Measurements from ENCODE around the gene SEMA4D.

Gene SEMA4D

GRCh38 chr9:89349607-89350006 lies 148.3 kb downstream of the SEMA4D start:
- TF ChIP-seq NFIC (IDR thresholded peaks at IDR 0.05) (no peak), CREB1 (IDR thresholded peaks at IDR 0.05; ENCODE audit: low read depth) (no peak), FOXM1 (IDR thresholded peaks at IDR 0.05; ENCODE audit: borderline replicate concordance, low read depth) (no peak), TCF12 (IDR thresholded peaks at IDR 0.05; ENCODE audit: low read depth) (no peak), USF1 (IDR thresholded peaks at IDR 0.05) (no peak), ZBTB7A (IDR thresholded peaks at IDR 0.05; ENCODE audit: low read depth) (no peak), YY1 (IDR thresholded peaks at IDR 0.05; ENCODE audit: low read depth) (no peak), TEAD4 (IDR thresholded peaks at IDR 0.05) (no peak), RAD21 (IDR thresholded peaks at IDR 0.05; ENCODE audit: low read depth) (no peak), EGR1 (IDR thresholded peaks at IDR 0.05) (no peak), EP300 (IDR thresholded peaks at IDR 0.05; ENCODE audit: borderline replicate concordance) (no peak), TAF1 (IDR thresholded peaks at IDR 0.05; ENCODE audit: low read depth) (no peak)

GRCh38 chr9:89347651-89348050 lies 150.3 kb downstream of the SEMA4D start:
- TF ChIP-seq TCF12 (IDR thresholded peaks at IDR 0.05; ENCODE audit: low read depth): no peak
- TF ChIP-seq MAX (IDR thresholded peaks at IDR 0.05): no peak
- TF ChIP-seq ZBTB7A (IDR thresholded peaks at IDR 0.05; ENCODE audit: low read depth): no peak
- TF ChIP-seq EGR1 (IDR thresholded peaks at IDR 0.05): no peak
- TF ChIP-seq REST (IDR thresholded peaks at IDR 0.05; ENCODE audit: low read depth): no peak
- TF ChIP-seq YY1 (IDR thresholded peaks at IDR 0.05; ENCODE audit: low read depth): no peak
- TF ChIP-seq NFIC (IDR thresholded peaks at IDR 0.05): no peak
- TF ChIP-seq CREB1 (IDR thresholded peaks at IDR 0.05; ENCODE audit: low read depth): no peak
- no peak for TF ChIP-seq CEBPB (IDR thresholded peaks at IDR 0.05)
- TF ChIP-seq TEAD4 (IDR thresholded peaks at IDR 0.05): no peak
- no peak for TF ChIP-seq USF1 (IDR thresholded peaks at IDR 0.05)
- no peak for TF ChIP-seq TAF1 (IDR thresholded peaks at IDR 0.05; ENCODE audit: low read depth)
- no peak for TF ChIP-seq RAD21 (IDR thresholded peaks at IDR 0.05; ENCODE audit: low read depth)
- no peak for TF ChIP-seq EP300 (IDR thresholded peaks at IDR 0.05; ENCODE audit: borderline replicate concordance)

GRCh38 chr9:89346696-89347095 lies 151.2 kb downstream of the SEMA4D start:
- no peak for TF ChIP-seq FOXM1 (IDR thresholded peaks at IDR 0.05; ENCODE audit: borderline replicate concordance, low read depth)
- TF ChIP-seq RAD21 (IDR thresholded peaks at IDR 0.05; ENCODE audit: low read depth): no peak
- TF ChIP-seq TAF1 (IDR thresholded peaks at IDR 0.05; ENCODE audit: low read depth): no peak
- TF ChIP-seq ZBTB7A (IDR thresholded peaks at IDR 0.05; ENCODE audit: low read depth): no peak
- no peak for TF ChIP-seq TCF12 (IDR thresholded peaks at IDR 0.05; ENCODE audit: low read depth)
- no peak for TF ChIP-seq CREB1 (IDR thresholded peaks at IDR 0.05; ENCODE audit: low read depth)
- no peak for TF ChIP-seq TEAD4 (IDR thresholded peaks at IDR 0.05)
- no peak for TF ChIP-seq USF1 (IDR thresholded peaks at IDR 0.05)
- TF ChIP-seq REST (IDR thresholded peaks at IDR 0.05; ENCODE audit: low read depth): no peak
- TF ChIP-seq MAX (IDR thresholded peaks at IDR 0.05): no peak
- no peak for TF ChIP-seq NFIC (IDR thresholded peaks at IDR 0.05)
- TF ChIP-seq EGR1 (IDR thresholded peaks at IDR 0.05): no peak
- no peak for TF ChIP-seq YY1 (IDR thresholded peaks at IDR 0.05; ENCODE audit: low read depth)
- no peak for TF ChIP-seq EP300 (IDR thresholded peaks at IDR 0.05; ENCODE audit: borderline replicate concordance)
- TF ChIP-seq CEBPB (IDR thresholded peaks at IDR 0.05): no peak

- TF ChIP-seq EP300 (IDR thresholded peaks at IDR 0.05; ENCODE audit: borderline replicate concordance) (no peak), RAD21 (IDR thresholded peaks at IDR 0.05; ENCODE audit: low read depth) (no peak), EGR1 (IDR thresholded peaks at IDR 0.05) (no peak), USF1 (IDR thresholded peaks at IDR 0.05) (no peak), MAX (IDR thresholded peaks at IDR 0.05) (no peak), TEAD4 (IDR thresholded peaks at IDR 0.05) (no peak), CEBPB (IDR thresholded peaks at IDR 0.05) (no peak), TAF1 (IDR thresholded peaks at IDR 0.05; ENCODE audit: low read depth) (no peak), ZBTB7A (IDR thresholded peaks at IDR 0.05; ENCODE audit: low read depth) (no peak), YY1 (IDR thresholded peaks at IDR 0.05; ENCODE audit: low read depth) (no peak), FOXM1 (IDR thresholded peaks at IDR 0.05; ENCODE audit: borderline replicate concordance, low read depth) (no peak), NFIC (IDR thresholded peaks at IDR 0.05) (no peak), REST (IDR thresholded peaks at IDR 0.05; ENCODE audit: low read depth) (no peak)
Measured at GRCh38 chr9:89345476-89345875, 152.4 kb downstream of the SEMA4D start.

Measured in Ishikawa (cell line).